GM18505 (cell line): ENCODE results near the gene DUOX1.

Experiments used
- ATAC-seq: cut with Tn5 transposase; IDR thresholded peaks from one replicate; pipeline ENCODE4 v1.9.1; 2021; ENCODE audit not compliant: unreplicated experiment
- POLR2A ChIP-seq: IDR thresholded peaks from 4 replicates; pipeline ENCODE4 v1.6.1; 2011; ENCODE audit warnings: borderline replicate concordance; ENCODE audit not compliant: insufficient read depth, insufficient read length; ENCODE audit errors: extremely low read depth

The DUOX1 gene

DNA sequence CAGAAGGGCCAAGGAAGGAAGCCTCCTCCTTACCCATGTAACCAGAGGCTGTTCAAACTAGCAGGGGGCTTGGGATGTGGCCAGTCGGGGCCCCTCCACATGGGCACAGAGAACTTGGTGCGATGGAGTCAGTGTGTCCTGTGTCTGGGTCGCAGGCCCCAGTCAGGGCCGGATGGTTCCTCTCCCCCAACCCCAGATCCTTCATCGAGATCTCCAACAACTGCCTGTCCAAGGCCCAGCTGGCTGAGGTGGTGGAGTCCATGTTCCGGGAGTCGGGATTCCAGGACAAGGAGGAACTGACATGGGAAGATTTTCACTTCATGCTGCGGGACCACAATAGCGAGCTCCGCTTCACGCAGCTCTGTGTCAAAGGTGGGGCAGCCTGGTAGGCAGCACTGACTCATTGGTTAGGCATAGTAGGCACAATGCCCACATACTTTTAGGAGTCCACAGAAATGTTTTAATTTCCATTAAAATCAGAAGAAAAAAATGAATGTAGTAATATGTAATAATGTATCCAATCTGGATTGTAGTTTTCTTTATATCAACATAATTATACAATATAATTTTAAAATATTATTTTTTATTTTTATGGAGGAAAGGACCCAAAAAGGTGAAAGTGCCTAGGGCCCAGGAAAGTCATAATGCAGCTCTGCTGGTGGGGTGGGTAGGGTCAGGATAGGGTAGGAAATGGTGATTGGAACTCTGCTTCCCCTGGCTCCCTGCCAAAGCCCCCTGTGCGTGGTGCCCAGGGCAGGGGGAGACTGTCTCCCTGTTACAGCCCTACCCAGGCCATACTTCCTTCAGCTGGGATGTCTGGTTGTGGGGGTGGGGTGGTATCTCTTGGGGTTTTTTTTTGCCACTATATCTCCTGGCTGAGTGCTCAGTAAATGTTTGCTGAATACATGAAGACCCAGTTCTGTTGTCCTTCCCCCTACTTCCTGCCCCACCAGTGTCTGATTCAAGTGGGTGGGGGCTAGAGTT is 18.6 kb downstream of the DUOX1 start:
- no peak for TF ChIP-seq POLR2A

GRCh38 chr15:45149060-45149459 is 19.3 kb downstream of the DUOX1 start:
- no peak for ATAC-seq
- TF ChIP-seq POLR2A: no peak

More for the DNA sequence above, 18.6 kb downstream of the DUOX1 start:
- ATAC-seq: no peak

DNA sequence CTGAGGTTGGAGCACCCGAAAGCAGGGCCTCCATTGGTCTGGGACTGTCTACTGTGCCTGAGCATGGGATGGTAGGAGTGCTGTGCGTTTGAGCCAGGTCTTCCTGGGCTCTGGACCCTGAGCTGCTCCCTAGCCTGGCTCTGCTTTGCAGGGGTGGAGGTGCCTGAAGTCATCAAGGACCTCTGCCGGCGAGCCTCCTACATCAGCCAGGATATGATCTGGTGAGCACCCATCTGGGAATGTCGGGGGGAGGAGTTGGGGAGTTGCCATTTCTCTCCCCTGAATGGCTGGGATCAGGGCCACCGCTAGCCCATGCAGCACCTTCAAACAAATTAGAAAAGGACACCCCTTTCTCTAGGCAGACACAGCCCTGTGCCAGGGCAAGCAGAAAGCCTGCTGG is 20.7 kb downstream of the DUOX1 start:
- ATAC-seq: no peak
- no peak for TF ChIP-seq POLR2A

DNA sequence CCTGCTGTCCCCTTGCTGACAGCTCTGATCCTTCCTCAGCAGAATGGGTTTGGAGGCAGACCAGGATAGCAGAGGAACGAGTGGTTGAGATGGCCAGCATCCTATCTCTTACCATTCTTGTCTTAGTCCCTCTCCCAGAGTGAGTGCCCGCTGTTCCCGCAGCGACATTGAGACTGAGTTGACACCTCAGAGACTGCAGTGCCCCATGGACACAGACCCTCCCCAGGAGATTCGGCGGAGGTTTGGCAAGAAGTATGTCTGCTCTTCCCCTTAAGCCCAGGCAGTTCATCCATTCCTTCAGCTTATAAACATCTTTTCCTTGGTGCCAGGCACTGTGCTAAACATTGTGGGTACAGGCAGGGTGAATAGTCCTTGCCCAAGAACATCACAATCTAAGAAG is 21.2 kb downstream of the DUOX1 start:
- ATAC-seq: no peak
- TF ChIP-seq POLR2A: no peak

GRCh38 chr15:45151998-45152828 is 22.4 kb downstream of the DUOX1 start:
- no peak for ATAC-seq
- no peak for TF ChIP-seq POLR2A

DNA sequence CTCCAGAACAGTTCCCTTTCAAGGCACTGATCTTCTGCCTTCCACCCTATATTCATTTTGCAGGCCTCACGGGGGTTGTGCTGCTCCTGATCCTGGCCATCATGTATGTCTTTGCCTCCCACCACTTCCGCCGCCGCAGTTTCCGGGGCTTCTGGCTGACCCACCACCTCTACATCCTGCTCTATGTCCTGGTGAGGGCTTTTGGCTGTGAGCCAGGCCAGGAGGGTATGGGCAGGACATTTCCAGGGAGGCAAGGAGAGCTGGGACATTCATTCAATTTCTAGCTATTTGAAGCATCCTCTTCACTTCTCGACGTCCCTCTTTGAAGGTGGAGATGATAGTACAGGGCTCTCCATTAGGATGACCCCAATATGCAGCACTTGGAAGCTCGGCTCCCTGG is 25.9 kb downstream of the DUOX1 start:
- no peak for ATAC-seq
- no peak for TF ChIP-seq POLR2A

- no peak for ATAC-seq
- no peak for TF ChIP-seq POLR2A
Measured at GRCh38 chr15:45156744-45157455, 27.1 kb downstream of the DUOX1 start.

- no peak for ATAC-seq
- TF ChIP-seq POLR2A: no peak
Measured at GRCh38 chr15:45157974-45158373, 28.2 kb downstream of the DUOX1 start.

DNA sequence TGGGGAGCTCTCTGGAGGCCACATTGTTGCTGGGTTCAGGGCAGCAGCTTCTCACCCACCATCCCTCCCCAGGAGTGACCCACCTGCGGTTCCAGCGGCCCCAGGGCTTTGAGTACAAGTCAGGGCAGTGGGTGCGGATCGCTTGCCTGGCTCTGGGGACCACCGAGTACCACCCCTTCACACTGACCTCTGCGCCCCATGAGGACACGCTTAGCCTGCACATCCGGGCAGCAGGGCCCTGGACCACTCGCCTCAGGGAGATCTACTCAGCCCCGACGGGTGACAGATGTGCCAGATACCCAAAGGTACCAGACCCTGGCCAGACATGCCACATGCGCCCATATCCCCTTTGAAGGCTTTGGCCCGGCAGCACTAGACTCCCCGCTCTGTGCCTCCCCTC is 31.9 kb downstream of the DUOX1 start:
- TF ChIP-seq POLR2A: no peak
- no peak for ATAC-seq

DNA sequence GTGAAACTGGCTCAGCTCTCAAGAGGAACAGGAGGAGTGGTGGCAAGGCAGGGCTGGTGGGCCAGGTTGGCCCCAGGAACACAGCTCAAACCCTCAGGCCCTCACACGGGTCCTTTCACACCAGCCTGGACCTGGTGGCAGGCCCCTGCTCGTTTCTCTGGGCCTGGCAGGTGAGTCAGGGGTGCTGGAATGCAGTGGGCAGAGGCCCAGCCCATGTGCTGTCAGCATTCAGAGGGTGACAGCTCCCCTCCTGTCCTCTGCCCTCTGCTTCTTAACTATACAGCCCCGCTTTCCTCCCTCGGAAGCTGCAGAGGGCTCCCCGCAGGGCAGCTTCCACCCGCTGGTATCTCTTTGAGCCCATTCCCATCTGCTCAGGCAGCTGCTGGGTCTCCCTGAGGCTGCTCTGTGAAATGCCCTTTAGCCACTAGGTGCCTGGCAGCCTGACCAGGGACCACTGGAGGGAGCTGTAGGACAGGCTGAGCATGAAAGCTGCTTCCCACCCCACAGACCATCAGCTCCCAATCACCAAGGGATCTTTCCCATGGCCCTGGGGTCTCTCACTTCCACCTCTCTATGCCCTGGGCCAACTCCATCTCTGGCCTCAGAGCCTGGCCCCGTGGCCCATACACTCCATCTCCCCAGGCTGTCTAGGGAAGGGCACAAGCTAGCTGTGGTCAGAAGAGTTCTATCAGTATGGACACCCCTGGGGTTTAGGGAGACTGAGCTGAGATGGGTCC is 33.1 kb downstream of the DUOX1 start:
- ATAC-seq: no peak
- no peak for TF ChIP-seq POLR2A

DNA sequence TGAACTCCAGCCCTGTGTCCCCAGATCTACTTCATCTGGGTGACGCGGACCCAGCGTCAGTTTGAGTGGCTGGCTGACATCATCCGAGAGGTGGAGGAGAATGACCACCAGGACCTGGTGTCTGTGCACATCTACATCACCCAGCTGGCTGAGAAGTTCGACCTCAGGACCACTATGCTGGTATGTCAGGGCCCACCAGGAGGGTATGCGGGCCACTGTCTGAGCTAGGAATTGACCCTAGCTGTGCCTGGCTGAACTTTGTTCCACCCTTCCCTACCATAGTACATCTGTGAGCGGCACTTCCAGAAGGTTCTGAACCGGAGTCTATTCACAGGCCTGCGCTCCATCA is 33.7 kb downstream of the DUOX1 start:
- no peak for TF ChIP-seq POLR2A
- no peak for ATAC-seq

GRCh38 chr15:45164914-45165313 is 35.1 kb downstream of the DUOX1 start:
- no peak for ATAC-seq
- TF ChIP-seq POLR2A: no peak
